GM18519 (cell line): ENCODE data around the gene PCDHB2.
"Not testable (repeated sequence)": the region's sequence is repeated elsewhere in the genome, so short reads cannot be mapped to it uniquely, and the experiment has no call there.

Experiments
- ATAC-seq: cut with Tn5 transposase; IDR thresholded peaks from one replicate; pipeline ENCODE4 v1.9.1; 2021; ENCODE audit warnings: mild to moderate bottlenecking, moderate library complexity; ENCODE audit not compliant: unreplicated experiment, low FRiP score

Gene PCDHB2

DNA sequence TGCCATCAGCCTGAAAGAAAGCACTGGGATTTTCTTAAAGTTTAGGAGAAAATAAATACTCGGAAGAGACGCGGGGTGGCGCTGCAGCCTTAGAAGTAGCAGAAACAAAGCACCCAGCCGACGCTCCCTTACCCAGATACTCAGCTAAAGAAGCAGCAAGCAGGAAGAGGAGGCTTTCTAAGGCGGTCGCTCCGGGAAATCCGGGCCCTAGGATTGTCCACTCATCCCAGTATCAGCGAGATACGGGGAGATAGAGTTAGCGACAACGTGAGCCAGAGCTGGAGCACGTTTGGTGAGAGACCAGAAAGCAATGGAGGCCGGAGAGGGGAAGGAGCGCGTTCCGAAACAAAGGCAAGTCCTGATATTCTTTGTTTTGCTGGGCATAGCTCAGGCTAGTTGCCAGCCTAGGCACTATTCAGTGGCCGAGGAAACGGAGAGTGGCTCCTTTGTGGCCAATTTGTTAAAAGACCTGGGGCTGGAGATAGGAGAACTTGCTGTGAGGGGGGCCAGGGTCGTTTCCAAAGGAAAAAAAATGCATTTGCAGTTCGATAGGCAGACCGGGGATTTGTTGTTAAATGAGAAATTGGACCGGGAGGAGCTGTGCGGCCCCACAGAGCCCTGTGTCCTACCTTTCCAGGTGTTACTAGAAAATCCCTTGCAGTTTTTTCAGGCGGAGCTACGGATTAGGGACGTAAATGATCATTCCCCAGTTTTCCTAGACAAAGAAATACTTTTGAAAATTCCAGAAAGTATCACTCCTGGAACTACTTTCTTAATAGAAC lies at the start of gene PCDHB2:
TSS of gene PCDHB2 (plus strand) at position 135 of the 782 bp plus-strand sequence. CDS start at position 311, 176 bp downstream.
- no peak for ATAC-seq

DNA sequence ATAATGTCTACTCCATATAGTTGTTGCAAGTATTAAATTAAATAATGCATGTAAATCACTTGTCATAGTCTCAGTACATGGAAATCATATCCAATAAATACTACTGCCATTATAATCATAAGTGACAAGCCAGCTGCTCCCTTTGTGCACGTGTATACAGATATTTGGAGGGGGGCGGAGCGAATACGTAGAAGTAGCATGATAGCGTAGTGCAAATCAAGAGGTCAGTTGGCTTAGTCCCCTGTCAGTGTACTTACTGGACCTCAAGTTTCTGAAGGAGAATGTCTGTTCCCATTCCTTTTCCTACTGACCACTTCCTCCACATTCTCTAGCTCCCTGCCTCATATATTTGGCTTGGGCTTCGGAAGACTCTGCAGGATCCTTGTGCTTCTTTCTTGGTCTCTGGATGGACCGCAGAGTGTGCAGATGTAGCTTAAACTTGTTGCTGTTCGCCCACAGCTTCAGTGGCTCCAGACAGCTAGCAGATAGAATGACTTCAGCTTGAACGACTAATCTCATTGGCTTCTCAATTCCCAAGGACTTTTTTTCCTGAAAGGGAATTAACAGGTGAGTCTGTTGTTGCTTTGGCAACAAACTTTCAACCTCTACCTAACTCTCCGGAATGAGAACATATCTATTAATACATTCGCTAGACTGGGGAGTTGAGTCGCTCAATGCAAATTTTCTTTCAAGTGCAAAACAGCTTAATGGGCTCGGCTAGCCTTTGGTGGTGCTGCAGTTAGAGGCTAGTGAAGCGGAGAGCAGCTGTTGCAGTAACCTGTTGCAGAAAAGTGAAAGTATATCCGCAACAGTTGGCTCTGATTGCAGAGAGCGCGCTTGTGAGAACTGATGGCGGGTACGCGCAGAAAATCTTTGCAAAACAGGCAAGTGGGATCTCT lies 43.5 kb upstream of the PCDHB2 start, which contains the start of gene PCDHB1:
TSS of gene PCDHB1 (plus strand) at position 753 of the 899 bp plus-strand sequence. CDS start at position 850, 97 bp downstream.
- no peak for ATAC-seq

DNA sequence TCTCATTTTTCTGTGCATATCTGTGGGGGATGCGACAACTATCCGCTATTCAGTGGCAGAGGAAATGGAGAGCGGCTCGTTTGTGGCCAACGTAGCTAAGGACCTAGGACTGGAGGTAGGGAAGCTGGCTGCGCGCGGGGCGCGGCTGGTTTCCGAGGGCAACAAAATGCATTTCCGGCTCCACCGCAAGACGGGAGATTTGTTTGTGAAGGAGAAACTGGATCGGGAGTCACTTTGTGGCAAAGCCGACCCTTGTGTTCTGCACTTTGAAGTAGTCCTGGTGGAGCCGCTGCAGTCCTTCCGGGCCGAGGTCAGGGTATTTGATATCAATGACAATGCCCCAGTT lies 42.9 kb upstream of the PCDHB2 start:
- no peak for ATAC-seq

DNA sequence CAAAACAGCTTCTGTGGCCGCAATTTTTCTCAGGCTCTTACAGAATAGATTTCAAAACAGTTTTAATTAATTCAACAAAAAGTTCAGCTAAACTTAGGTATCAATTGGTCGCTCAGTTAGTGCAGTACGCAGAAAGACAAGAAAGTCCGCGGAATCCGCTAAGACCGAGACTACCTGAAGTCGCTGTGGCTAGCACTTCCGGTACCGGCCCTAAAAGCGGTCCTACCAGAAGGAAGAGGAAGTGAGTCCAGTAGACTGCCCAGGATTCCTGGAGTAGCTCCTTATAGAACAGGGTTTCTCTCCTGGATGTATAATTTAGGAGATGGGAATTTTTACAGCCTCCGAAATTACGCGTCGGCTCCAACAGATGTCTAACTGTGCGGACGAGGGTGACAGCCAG lies 16.6 kb upstream of the PCDHB2 start:
- no peak for ATAC-seq

DNA sequence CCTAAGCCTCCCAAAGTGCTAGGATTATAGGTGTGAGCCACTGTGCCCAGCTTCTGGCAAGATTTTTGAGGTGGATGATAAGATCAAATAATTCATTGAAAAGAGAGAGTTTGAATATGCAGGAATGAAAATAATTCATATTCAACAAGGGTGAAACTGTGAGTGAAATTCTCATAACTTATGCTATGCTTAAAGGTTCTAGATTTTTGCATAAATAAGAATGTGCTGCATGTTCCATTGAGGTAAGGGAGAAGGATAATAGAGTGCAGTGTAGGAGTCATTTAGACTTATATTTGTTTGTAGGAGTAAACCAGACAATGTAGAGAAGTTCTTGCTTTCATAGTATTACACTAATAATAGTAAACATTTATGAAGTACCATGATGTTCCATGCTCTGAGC lies 12.2 kb upstream of the PCDHB2 start:
- no peak for ATAC-seq

DNA sequence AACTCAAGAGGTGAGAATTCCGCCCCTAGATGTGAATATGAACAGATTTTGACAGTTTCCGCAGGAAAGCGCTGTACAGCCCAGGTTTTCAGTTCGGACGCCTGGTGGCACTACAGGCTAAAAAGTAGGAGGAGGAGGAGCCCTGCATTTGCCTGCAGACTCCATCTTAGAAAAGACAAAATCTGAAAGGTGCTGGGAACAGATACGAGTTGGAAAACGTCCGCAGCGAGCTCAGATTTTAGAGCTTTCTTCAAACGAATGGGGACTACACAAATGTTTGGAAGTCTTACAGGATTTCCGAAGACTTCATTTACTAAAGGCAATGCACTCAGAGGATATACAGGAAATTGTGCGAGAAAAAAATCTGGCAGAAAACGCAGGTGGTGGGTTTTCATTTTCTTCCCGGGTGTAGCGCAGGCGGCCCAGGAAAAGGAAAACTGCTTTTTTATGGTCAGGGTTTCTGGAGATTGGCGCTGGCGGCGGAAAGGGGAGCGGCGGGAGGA lies 9.9 kb upstream of the PCDHB2 start:
- no peak for ATAC-seq

DNA sequence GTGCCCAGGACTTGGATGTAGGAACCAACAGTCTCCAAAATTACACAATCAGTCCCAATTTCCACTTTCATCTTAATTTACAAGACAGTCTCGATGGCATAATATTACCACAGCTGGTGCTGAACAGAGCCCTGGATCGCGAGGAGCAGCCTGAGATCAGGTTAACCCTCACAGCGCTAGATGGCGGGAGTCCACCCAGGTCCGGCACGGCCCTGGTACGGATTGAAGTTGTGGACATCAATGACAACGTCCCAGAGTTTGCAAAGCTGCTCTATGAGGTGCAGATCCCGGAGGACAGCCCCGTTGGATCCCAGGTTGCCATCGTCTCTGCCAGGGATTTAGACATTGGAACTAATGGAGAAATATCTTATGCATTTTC lies 837 bp downstream of the PCDHB2 start:
- no peak for ATAC-seq

DNA sequence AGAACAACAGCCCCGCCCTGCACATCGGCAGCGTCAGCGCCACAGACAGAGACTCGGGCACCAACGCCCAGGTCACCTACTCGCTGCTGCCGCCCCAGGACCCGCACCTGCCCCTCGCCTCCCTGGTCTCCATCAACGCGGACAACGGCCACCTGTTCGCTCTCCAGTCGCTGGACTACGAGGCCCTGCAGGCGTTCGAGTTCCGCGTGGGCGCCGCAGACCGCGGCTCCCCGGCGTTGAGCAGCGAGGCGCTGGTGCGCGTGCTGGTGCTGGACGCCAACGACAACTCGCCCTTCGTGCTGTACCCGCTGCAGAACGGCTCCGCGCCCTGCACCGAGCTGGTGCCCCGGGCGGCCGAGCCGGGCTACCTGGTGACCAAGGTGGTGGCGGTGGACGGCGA lies 1.8 kb downstream of the PCDHB2 start:
- ATAC-seq, result not testable (repeated sequence)

DNA sequence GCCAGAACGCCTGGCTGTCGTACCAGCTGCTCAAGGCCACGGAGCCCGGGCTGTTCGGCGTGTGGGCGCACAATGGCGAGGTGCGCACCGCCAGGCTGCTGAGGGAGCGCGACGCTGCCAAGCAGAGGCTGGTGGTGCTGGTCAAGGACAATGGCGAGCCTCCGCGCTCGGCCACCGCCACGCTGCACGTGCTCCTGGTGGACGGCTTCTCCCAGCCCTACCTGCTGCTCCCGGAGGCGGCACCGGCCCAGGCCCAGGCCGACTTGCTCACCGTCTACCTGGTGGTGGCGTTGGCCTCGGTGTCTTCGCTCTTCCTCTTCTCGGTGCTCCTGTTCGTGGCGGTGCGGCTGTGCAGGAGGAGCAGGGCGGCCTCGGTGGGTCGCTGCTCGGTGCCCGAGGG lies 2.2 kb downstream of the PCDHB2 start:
- not testable (repeated sequence) for ATAC-seq

DNA sequence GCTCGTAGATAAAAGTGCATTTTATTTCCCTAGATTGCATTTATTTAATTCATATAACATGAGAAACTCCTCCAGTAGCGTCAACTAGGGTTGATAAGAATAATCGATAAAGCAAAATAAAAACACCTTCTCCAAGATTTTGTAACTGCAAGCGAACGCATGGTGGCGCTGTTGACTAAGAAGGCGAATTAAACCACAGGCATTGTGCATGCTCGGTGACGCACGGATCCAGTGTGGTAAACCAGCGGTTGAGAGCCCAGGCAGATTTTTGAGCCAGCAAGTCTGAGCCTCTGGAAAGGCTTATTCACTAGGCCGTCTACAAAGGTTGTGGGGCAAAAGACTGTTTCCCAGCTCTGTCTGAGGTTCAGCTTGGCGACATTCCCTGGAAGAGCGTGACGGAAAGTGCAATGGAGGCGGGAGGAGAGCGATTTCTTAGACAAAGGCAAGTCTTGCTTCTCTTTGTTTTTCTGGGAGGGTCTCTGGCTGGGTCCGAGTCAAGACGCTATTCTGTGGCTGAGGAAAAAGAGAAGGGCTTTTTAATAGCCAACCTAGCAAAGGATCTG lies 5.9 kb downstream of the PCDHB2 start, which contains the start of gene PCDHB3:
TSS of gene PCDHB3 (plus strand) at position 231 of the 563 bp plus-strand sequence. CDS start at position 408, 177 bp downstream.
- no peak for ATAC-seq

DNA sequence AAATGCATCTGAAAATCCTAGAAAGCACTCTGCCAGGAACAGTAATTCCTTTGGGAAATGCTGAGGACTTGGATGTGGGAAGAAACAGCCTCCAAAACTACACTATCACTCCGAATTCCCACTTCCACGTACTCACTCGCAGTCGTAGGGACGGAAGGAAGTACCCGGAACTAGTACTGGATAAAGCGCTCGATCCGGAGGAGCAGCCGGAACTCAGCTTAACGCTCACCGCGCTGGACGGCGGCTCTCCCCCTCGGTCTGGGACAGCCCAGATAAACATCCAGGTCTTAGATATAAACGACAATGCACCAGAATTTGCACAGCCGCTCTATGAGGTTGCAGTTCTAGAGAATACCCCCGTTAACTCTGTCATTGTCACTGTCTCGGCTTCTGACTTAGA lies 6.6 kb downstream of the PCDHB2 start:
- ATAC-seq, result no peak

DNA sequence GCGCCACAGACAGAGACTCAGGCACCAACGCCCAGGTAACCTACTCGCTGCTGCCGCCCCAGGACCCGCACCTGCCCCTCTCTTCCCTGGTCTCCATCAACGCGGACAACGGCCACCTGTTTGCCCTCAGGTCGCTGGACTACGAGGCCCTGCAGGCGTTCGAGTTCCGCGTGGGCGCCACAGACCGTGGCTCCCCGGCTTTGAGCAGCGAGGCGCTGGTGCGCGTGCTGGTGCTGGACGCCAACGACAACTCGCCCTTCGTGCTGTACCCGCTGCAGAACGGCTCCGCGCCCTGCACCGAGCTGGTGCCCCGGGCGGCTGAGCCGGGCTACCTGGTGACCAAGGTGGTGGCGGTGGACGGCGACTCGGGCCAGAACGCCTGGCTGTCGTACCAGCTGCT lies 7.7 kb downstream of the PCDHB2 start:
- not testable (repeated sequence) for ATAC-seq

DNA sequence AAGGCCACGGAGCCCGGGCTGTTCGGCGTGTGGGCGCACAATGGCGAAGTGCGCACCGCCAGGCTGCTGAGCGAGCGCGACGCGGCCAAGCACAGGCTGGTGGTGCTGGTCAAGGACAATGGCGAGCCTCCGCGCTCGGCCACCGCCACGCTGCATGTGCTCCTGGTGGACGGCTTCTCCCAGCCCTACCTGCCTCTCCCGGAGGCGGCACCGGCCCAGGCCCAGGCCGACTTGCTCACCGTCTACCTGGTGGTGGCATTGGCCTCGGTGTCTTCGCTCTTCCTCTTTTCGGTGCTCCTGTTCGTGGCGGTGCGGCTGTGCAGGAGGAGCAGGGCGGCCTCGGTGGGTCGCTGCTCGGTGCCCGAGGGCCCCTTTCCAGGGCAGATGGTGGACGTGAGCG lies 8.1 kb downstream of the PCDHB2 start:
- not testable (repeated sequence) for ATAC-seq

DNA sequence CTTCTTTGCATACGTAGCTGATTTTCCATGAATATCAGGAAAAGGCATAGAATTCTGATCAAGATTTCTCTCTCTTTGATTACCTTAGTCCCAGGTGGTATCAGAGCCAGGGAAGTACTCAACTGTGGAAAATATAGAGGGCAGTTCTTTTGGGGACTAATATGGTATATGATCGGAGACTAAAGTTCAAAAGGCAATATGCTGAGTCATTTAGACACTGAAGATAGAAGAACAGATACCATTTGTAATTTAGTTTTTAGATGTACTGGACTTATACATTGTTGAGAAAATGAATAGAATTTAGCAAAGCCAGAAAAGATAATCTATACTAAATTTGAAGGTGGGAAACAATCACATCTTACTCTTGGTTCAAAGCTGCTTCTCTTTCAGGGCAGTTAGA lies 10.9 kb downstream of the PCDHB2 start:
- no peak for ATAC-seq

DNA sequence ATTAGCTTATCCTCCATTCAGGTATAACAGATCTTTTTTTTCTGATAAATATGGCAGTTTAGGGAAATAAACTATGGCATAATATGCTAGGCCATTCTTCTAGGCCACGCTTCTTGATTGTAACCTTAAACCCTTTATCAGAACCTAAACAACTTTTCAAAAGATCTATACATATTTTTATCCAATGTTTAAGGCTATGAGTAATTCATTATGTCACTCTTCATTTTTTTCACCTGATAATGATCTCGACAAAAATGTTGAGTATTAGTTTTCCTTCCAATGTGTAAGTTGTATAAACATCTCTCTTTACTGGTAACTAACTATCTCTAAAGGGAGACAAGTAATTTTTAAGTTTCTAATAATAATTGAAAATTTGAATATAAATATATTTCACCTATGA lies 24.8 kb downstream of the PCDHB2 start:
- ATAC-seq, result no peak

DNA sequence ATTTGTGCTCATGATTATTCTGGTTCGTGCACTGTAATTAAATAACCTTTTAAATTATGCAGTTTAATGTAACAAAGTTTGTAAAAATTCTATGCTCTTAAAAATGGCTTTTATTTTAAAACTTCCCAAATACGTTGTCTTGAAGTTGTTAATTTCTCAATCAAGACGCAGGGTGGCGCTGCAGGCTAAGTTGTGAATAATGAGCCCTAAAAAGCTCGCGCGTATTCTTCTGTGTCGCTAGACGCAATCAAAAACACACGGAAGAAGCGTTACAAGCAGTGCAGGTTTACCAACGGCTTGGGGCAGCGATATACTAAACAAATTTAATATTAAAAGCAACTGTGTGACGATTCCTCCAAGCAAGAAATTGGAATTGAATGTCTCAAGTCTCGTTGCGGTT lies 27.1 kb downstream of the PCDHB2 start, which contains the start of gene PCDHB4:
TSS of gene PCDHB4 (plus strand) at position 256 of the 400 bp plus-strand sequence. CDS start 181 bp downstream, outside the sequence.
- no peak for ATAC-seq

DNA sequence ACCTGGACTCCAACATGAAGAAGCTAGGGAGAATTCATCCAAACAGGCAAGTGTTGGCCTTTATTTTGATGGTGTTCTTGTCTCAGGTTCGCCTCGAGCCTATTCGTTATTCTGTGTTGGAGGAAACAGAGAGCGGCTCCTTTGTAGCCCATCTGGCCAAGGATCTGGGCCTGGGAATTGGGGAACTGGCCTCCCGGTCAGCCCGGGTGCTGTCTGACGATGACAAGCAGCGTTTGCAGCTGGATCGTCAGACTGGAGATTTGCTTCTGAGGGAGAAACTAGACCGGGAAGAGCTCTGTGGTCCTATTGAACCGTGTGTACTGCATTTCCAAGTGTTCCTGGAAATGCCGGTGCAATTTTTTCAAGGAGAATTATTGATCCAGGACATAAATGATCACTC lies 27.6 kb downstream of the PCDHB2 start:
- ATAC-seq, result no peak

DNA sequence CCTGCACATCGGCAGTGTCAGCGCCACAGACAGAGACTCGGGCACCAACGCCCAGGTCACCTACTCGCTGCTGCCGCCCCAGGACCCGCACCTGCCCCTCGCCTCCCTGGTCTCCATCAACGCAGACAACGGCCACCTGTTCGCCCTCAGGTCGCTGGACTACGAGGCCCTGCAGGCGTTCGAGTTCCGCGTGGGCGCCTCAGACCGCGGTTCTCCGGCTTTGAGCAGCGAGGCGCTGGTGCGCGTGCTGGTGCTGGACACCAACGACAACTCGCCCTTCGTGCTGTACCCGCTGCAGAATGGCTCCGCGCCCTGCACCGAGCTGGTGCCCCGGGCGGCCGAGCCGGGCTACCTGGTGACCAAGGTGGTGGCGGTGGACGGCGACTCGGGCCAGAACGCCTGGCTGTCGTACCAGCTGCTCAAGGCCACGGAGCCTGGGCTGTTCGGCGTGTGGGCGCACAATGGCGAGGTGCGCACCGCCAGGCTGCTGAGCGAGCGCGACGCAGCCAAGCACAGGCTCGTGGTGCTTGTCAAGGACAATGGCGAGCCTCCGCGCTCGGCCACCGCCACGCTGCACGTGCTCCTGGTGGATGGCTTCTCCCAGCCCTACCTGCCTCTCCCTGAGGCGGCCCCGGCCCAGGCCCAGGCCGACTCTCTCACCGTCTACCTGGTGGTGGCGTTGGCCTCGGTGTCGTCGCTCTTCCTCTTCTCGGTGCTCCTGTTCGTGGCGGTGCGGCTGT lies 29.2 kb downstream of the PCDHB2 start:
- ATAC-seq, result not testable (repeated sequence)

DNA sequence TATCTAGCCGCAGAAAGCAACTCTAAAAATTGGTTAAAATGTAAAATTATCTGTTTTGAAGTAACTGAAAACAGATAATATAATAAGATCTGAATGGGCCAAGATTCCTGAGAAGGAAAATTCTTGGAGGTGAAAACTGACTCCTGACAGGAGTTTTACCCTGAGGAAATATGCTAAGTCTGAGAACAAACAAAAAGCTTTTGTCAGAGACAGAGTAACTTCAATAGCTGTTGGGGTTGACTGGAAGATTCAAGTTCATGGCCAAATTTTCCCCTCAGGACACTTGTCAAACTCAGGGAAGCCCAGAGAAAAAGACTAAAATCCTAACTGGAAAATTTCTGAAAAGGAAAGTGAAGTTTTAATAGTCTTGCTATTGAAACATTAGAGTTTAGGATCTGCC lies 32.9 kb downstream of the PCDHB2 start:
- no peak for ATAC-seq
